Spleen (tissue), 11 donors: ENCODE measurements around the gene UTY. TPM values are rescaled to one million over a fixed set of nuclear protein-coding genes. Genes with fewer than 3 reads are reported as not detected.

ENCODE experiments used
- DNase-seq: peaks from one replicate; pipeline ENCODE4 v3.0.0-alpha.2; 2020
- H3K27ac ChIP-seq, 8 donors: fragments of 200-600 bp; sonication (generic) in 7 of 8; 1 replicate in 4 of 8; 2 replicates in 4 of 8; pipeline versions ENCODE4 v1.5.0 to v1.8.0; 2016 to 2021; ENCODE audit warnings: inconsistent platforms in 4 of 8, mild to moderate bottlenecking in 4 of 8, moderate library complexity in 1 of 8
- H3K27me3 ChIP-seq, 7 donors: fragments of 200-600 bp; sonication (generic) in 6 of 7; replicated peaks in 1 of 7; 1 replicate in 4 of 7; 2 replicates in 3 of 7; pipeline versions ENCODE4 v1.5.0 to v1.8.0; 2016 to 2021; ENCODE audit warnings: inconsistent platforms in 3 of 7, mild to moderate bottlenecking in 1 of 7
- H3K36me3 ChIP-seq, 6 donors: fragments of 200-600 bp; sonication (generic) in 5 of 6; 1 replicate in 4 of 6; 2 replicates in 2 of 6; pipeline versions ENCODE4 v1.5.0 to v1.8.0; 2016 to 2021; ENCODE audit warnings: inconsistent platforms in 2 of 6
- H3K4me1 ChIP-seq, 6 donors: fragments of 200-600 bp; sonication (generic) in 5 of 6; 1 replicate in 3 of 6; 2 replicates in 3 of 6; pipeline versions ENCODE4 v1.5.0 to v1.8.0; 2016 to 2021; ENCODE audit warnings: inconsistent platforms in 3 of 6
- H3K4me3 ChIP-seq, 8 donors: fragments of 200-600 bp; sonication (generic) in 7 of 8; 1 replicate in 4 of 8; 2 replicates in 4 of 8; pipeline versions ENCODE4 v1.5.0 to v1.8.0; 2016 to 2021; ENCODE audit warnings: inconsistent platforms in 4 of 8, mild to moderate bottlenecking in 4 of 8, moderate library complexity in 2 of 8
- H3K9me3 ChIP-seq, 8 donors: fragments of 200-600 bp; sonication (generic) in 7 of 8; 1 replicate in 4 of 8; 2 replicates in 4 of 8; pipeline versions ENCODE4 v1.5.0 to v1.8.0; 2016 to 2021; ENCODE audit warnings: inconsistent platforms in 4 of 8
- CTCF ChIP-seq, 11 experiments: fragments of 200-600 bp in 7 of 11; fragments of 450-650 bp in 4 of 11; sonication (generic) in 4 of 11; IDR thresholded peaks in 8 of 11; conservative IDR thresholded peaks in 3 of 11; 1 replicate in 7 of 11; 2 replicates in 4 of 11; pipeline versions ENCODE4 v1.4.0 to v1.8.0; 2016 to 2021; ENCODE audit warnings: antibody characterized with exemption in 11 of 11, inconsistent platforms in 4 of 11, mild to moderate bottlenecking in 1 of 11
- POLR2A ChIP-seq, 3 donors: fragments of 450-650 bp; IDR thresholded peaks; one replicate each; pipeline ENCODE4 v1.5.1; 2017; ENCODE audit warnings: antibody characterized with exemption in 3 of 3, mild to moderate bottlenecking in 1 of 3
- POLR2AphosphoS5 ChIP-seq, 3 donors: sonication (generic); formaldehyde crosslinking; IDR thresholded peaks; one replicate each; pipeline ENCODE4 v1.5.1; 2017; ENCODE audit warnings: antibody characterized with exemption in 3 of 3
- WGBS, 5 donors: extraction: QIAGEN DNeasy Blood & Tissue Kit in 3 of 5; methylation state at CpG; one replicate each; pipeline versions ENCODE4 v1.1.5 to v1.1.7; 2013 to 2018; 5-methylcytosine and 5-hydroxymethylcytosine counted together
- intact Hi-C: fragments of 100-400 bp; cut with DNase I; formaldehyde crosslinking; loops from one replicate; pipeline ENCODE4 v1.15.0; 2023; ENCODE audit warnings: low total_unique reads
- polyA plus RNA-seq, 3 donors: library from polyadenylated mRNA; stranded (reverse); fragments of 200-250 nt; gene quantifications; one replicate each; pipeline ENCODE4 v1.2.1, GENCODE V29; 2013
- total RNA-seq, 7 donors: library from RNA; depleted of rRNA in 3 of 7; stranded (reverse); fragments of >200 nt in 3 of 7; fragmentation: NEBNext Ultra II Directional in 4 of 7; extraction: Animal tissue kit (Norgen Biotek cat#: 25700) in 4 of 7; gene quantifications; one replicate each; pipeline versions ENCODE4 v1.1.0 to v1.2.1, GENCODE V29; 2016 to 2021
- donor health status: healthy with polysubstance abuse.
- donor health status: DM: no; HTN: no; CAD: no; lungs with moderate emphysema.
- donor health status: DM: no; HTN: no; CAD: no.
- donor health status: Bipolar disorder and iron deficiency.
- donor health status: healthy.
- donor health status: DM: no; HTN: no; CAD: no.
- donor health status: DM: yes; HTN: yes; CAD: no.

Gene UTY
- total and polyA plus RNA-seq, 10 donors: under 0.01 to 64.1 (median 4.5) TPM; not detected in 4

GRCh38 chrY:13299411-13299810, 180.4 kb downstream of the UTY start:
- DNase-seq: no peak
- TF ChIP-seq CTCF (IDR thresholded peaks at IDR 0.05 in 8 of 11, conservative IDR thresholded peaks at IDR 0.05 in 3 of 11): no peak
- no peak for TF ChIP-seq POLR2AphosphoS5 (IDR thresholded peaks at IDR 0.05)
- TF ChIP-seq POLR2A (IDR thresholded peaks at IDR 0.05): no peak
- intact Hi-C loops: no loop called here
- no peaks in the 10 kb centered on the region for H3K9me3 ChIP-seq
- H3K27ac ChIP-seq: no peak overlapping the region
- no peaks in the 10 kb centered on the region for H3K4me1 ChIP-seq
- H3K4me3 ChIP-seq: no peak overlapping the region
- WGBS, 5 donors: 63 to 85% (median 65%) methylated on average over 3 of the region's 3 CpGs; no CpG with 5 or more reads in 2 of the 5 donors
- peaks cover 0 to 93% (median 0%) of the 10 kb centered on the region in 6 donors for H3K36me3 ChIP-seq
- no peaks in the 10 kb centered on the region for H3K27me3 ChIP-seq

- Histone ChIP-seq H3K27me3 (no peaks in the 10 kb centered on the region), H3K27ac (no peak overlapping the region), H3K36me3 (peaks cover 0 to 96% (median 0%) of the 10 kb centered on the region in 6 donors), H3K4me3 (no peak overlapping the region), H3K9me3 (no peaks in the 10 kb centered on the region), H3K4me1 (no peaks in the 10 kb centered on the region)
- no peak for DNase-seq
- intact Hi-C loops: no loop called here
- 70 to 98% (median 93%) methylated on average over 4 of the region's 4 CpGs; no CpG with 5 or more reads in 2 of the 5 donors for WGBS, 5 donors
- TF ChIP-seq CTCF (IDR thresholded peaks at IDR 0.05 in 8 of 11, conservative IDR thresholded peaks at IDR 0.05 in 3 of 11) (no peak), POLR2A (IDR thresholded peaks at IDR 0.05) (no peak), POLR2AphosphoS5 (IDR thresholded peaks at IDR 0.05) (no peak)
Measured at GRCh38 chrY:13296176-13296890, 183.5 kb downstream of the UTY start.

GRCh38 chrY:13295026-13295425, 184.8 kb downstream of the UTY start:
- Histone ChIP-seq H3K36me3 (peaks cover 0 to 96% (median 0%) of the 10 kb centered on the region in 6 donors), H3K27ac (no peak overlapping the region)

More at GRCh38 chrY:13295026-13295425, 184.8 kb downstream of the UTY start:
- Histone ChIP-seq H3K4me1 (no peaks in the 10 kb centered on the region), H3K4me3 (no peak overlapping the region), H3K27me3 (no peaks in the 10 kb centered on the region), H3K9me3 (peaks cover 0 to 9% (median 0%) of the 10 kb centered on the region in 8 donors)
- 94 to 100% (median 100%) methylated on average over 2 of the region's 2 CpGs; no CpG with 5 or more reads in 2 of the 5 donors for WGBS, 5 donors
- TF ChIP-seq POLR2A (IDR thresholded peaks at IDR 0.05): no peak
- no peak for TF ChIP-seq CTCF (IDR thresholded peaks at IDR 0.05 in 8 of 11, conservative IDR thresholded peaks at IDR 0.05 in 3 of 11)
- TF ChIP-seq POLR2AphosphoS5 (IDR thresholded peaks at IDR 0.05): no peak
- intact Hi-C loops: no loop called here
- no peak for DNase-seq
